Endothelial cell of umbilical vein (primary cell): ENCODE measurements around the gene PLEKHA4.

Experiments
- EZH2 ChIP-seq: IDR thresholded peaks from 2 replicates; pipeline ENCODE4 v1.6.1; 2012; ENCODE audit warnings: borderline replicate concordance, low read depth, mild to moderate bottlenecking, moderate library complexity, low read length, inconsistent platforms; ENCODE audit not compliant: severe bottlenecking
- POLR2A ChIP-seq: IDR thresholded peaks from 2 replicates; pipeline ENCODE4 v1.6.1; 2012; ENCODE audit warnings: low read depth, mild to moderate bottlenecking, control low read depth, low read length
- TF ChIP-seq, protein P1 (sequence below), 2 donors: IDR thresholded peaks; 1 replicate in 1 of 2; 2 replicates in 1 of 2; pipeline ENCODE4 v1.5.1; 2011; ENCODE audit warnings: low read length in 2 of 2, mild to moderate bottlenecking in 2 of 2, moderate library complexity in 2 of 2, control low read depth in 1 of 2, inconsistent platforms in 1 of 2, low read depth in 1 of 2; ENCODE audit not compliant: insufficient read depth in 1 of 2; ENCODE audit errors: extremely low read depth in 1 of 2

DNA sequence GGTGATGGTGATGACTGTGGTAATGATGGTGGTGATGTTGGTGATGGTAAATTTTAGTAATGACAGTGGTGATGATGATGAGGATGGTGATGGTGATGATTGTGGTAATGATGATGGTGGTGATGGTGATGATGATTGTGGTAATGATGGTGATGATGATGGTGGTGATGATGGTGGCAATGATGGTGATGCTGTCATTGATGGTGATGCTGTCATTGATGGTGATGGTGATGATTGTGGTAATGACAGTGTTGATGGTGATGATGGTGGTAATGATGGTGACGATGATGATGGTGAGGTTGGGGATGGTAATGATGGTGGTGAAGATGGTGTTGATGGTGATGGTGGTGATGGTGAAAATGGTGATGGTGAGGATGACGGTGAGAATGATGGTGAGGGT lies 45.9 kb downstream of the PLEKHA4 start:
- TF ChIP-seq, protein P1, sequence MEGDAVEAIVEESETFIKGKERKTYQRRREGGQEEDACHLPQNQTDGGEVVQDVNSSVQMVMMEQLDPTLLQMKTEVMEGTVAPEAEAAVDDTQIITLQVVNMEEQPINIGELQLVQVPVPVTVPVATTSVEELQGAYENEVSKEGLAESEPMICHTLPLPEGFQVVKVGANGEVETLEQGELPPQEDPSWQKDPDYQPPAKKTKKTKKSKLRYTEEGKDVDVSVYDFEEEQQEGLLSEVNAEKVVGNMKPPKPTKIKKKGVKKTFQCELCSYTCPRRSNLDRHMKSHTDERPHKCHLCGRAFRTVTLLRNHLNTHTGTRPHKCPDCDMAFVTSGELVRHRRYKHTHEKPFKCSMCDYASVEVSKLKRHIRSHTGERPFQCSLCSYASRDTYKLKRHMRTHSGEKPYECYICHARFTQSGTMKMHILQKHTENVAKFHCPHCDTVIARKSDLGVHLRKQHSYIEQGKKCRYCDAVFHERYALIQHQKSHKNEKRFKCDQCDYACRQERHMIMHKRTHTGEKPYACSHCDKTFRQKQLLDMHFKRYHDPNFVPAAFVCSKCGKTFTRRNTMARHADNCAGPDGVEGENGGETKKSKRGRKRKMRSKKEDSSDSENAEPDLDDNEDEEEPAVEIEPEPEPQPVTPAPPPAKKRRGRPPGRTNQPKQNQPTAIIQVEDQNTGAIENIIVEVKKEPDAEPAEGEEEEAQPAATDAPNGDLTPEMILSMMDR (IDR thresholded peaks at IDR 0.05; ENCODE audit: extremely low read depth in 1 of 2, insufficient read depth in 1 of 2, low read depth in 1 of 2, low read length in 2 of 2) = no peak
- TF ChIP-seq EZH2 (no peak), POLR2A (no peak)
